Measurements from ENCODE around the gene IQSEC1. TPM values are rescaled to one million over a fixed set of nuclear protein-coding genes. Genes with fewer than 3 reads are reported as not detected.
"Not testable (repeated sequence)": the region's sequence is repeated elsewhere in the genome, so short reads cannot be mapped to it uniquely, and the experiment has no call there.

The IQSEC1 gene
- total RNA-seq, 6 experiments from 2014 or later: 21.1 to 25.1 (median 21.9) TPM

- no peak for TF ChIP-seq CTCF (IDR thresholded peaks at IDR 0.05)
- no peak overlapping the region for H3K27ac Mint-ChIP-seq
- no peak for DNase-seq
- no peak overlapping the region for H3K4me3 Mint-ChIP-seq
- H3K9me3 Mint-ChIP-seq: peaks cover 4% of the 10 kb centered on the region; the same call in 1 of the 2 replicates
- no peaks in the 10 kb centered on the region; the same call in 1 of the 2 replicates for H3K4me1 Mint-ChIP-seq (ENCODE audit: low read depth)
- peaks cover 25% of the 10 kb centered on the region for H3K27me3 Mint-ChIP-seq (ENCODE audit: insufficient read depth)
- no peaks in the 10 kb centered on the region; the same call in 1 of the 2 replicates for H3K36me3 Mint-ChIP-seq (ENCODE audit: low read depth)
Observed at GRCh38 chr3:12886106-12886679, 187.0 kb downstream of the IQSEC1 start.

- Mint-ChIP-seq H3K27me3 (ENCODE audit: insufficient read depth) (peaks cover 25% of the 10 kb centered on the region), H3K4me3 (no peak overlapping the region), H3K4me1 (ENCODE audit: low read depth) (no peaks in the 10 kb centered on the region; the same call in 1 of the 2 replicates), H3K9me3 (peaks cover 4% of the 10 kb centered on the region; the same call in 1 of the 2 replicates), H3K27ac (no peak overlapping the region), H3K36me3 (ENCODE audit: low read depth) (no peaks in the 10 kb centered on the region; the same call in 1 of the 2 replicates)
- no peak for TF ChIP-seq CTCF (IDR thresholded peaks at IDR 0.05)
- no peak for DNase-seq
Observed at GRCh38 chr3:12885583-12885930, 187.7 kb downstream of the IQSEC1 start.

- Mint-ChIP-seq H3K36me3 (ENCODE audit: low read depth) (no peaks in the 10 kb centered on the region; the same call in 1 of the 2 replicates), H3K9me3 (peaks cover 4% of the 10 kb centered on the region; the same call in 1 of the 2 replicates), H3K27me3 (ENCODE audit: insufficient read depth) (peaks cover 25% of the 10 kb centered on the region), H3K4me3 (no peak overlapping the region), H3K27ac (no peak overlapping the region), H3K4me1 (ENCODE audit: low read depth) (no peaks in the 10 kb centered on the region; the same call in 1 of the 2 replicates)
- no peak for TF ChIP-seq CTCF (IDR thresholded peaks at IDR 0.05)
- no peak for DNase-seq
Observed at GRCh38 chr3:12884790-12885582, 188.2 kb downstream of the IQSEC1 start.

GRCh38 chr3:12884186-12884680 is 189.0 kb downstream of the IQSEC1 start:
- no peak for TF ChIP-seq CTCF (IDR thresholded peaks at IDR 0.05)
- Mint-ChIP-seq H3K27me3 (ENCODE audit: insufficient read depth) (peaks cover 27% of the 10 kb centered on the region), H3K9me3 (peaks cover 4% of the 10 kb centered on the region; the same call in 1 of the 2 replicates), H3K36me3 (ENCODE audit: low read depth) (no peaks in the 10 kb centered on the region; the same call in 1 of the 2 replicates), H3K27ac (no peak overlapping the region), H3K4me3 (no peak overlapping the region), H3K4me1 (ENCODE audit: low read depth) (no peaks in the 10 kb centered on the region; the same call in 1 of the 2 replicates)
- DNase-seq: peak; percentile 26

GRCh38 chr3:12882336-12883310 is 190.6 kb downstream of the IQSEC1 start:
- Mint-ChIP-seq H3K36me3 (ENCODE audit: low read depth) (no peaks in the 10 kb centered on the region; the same call in 1 of the 2 replicates), H3K27ac (no peak overlapping the region), H3K4me3 (no peak overlapping the region), H3K4me1 (ENCODE audit: low read depth) (no peaks in the 10 kb centered on the region; the same call in 1 of the 2 replicates), H3K27me3 (ENCODE audit: insufficient read depth) (peaks cover 21% of the 10 kb centered on the region), H3K9me3 (peaks cover 4% of the 10 kb centered on the region; the same call in 1 of the 2 replicates)
- no peak for TF ChIP-seq CTCF (IDR thresholded peaks at IDR 0.05)
- no peak for DNase-seq

GRCh38 chr3:12881858-12882257 is 191.4 kb downstream of the IQSEC1 start:
- H3K4me1 Mint-ChIP-seq (ENCODE audit: low read depth); H3K9me3 Mint-ChIP-seq; H3K27ac Mint-ChIP-seq; H3K4me3 Mint-ChIP-seq; DNase-seq; H3K36me3 Mint-ChIP-seq (ENCODE audit: low read depth): not testable (repeated sequence)
- H3K27me3 Mint-ChIP-seq (ENCODE audit: insufficient read depth): peaks cover 18% of the 10 kb centered on the region

All from HFFc6 (cell line).